Activated CD4-positive, alpha-beta T cell treated with anti-CD3 and anti-CD28 coated beads, Interleukin-2, amount 50 U/mL, for 1 hour (primary cell): ENCODE measurements around the gene RNF180.
"Not testable (repeated sequence)": the region's sequence is repeated elsewhere in the genome, so short reads cannot be mapped to it uniquely, and the experiment has no call there.

Source experiments
- DNase-seq: peaks from one replicate; pipeline ENCODE4 v3.0.0-alpha.2; 2020

The RNF180 gene

GRCh38 chr5:64398735-64399134, 233.1 kb downstream of the RNF180 start:
- not testable (repeated sequence) for DNase-seq

GRCh38 chr5:64407103-64407825, 241.6 kb downstream of the RNF180 start:
- not testable (repeated sequence) for DNase-seq

GRCh38 chr5:64417390-64417789, 251.7 kb downstream of the RNF180 start:
- DNase-seq = no peak

GRCh38 chr5:64418013-64418412, 252.4 kb downstream of the RNF180 start:
- DNase-seq = no peak
